Measurements from ENCODE around the gene ITFG1. TPM values are rescaled to one million over a fixed set of nuclear protein-coding genes. Genes with fewer than 3 reads are reported as not detected.
"Not testable (repeated sequence)": the region's sequence is repeated elsewhere in the genome, so short reads cannot be mapped to it uniquely, and the experiment has no call there.

ITFG1 gene
- total and polyA plus RNA-seq, 9 of the 15 experiments (the other 6 are each of a cell fraction or from before 2014, with no cell fraction given) = 17.1 to 83.5 (median 35.8) TPM

GRCh38 chr16:47358816-47359215 is 102.0 kb downstream of the ITFG1 start:
- H3K9me1 ChIP-seq (ENCODE audit: control insufficient read depth, insufficient read depth, low read length) = no peaks in the 10 kb centered on the region
- H4K20me1 ChIP-seq (replicated peaks; ENCODE audit: control insufficient read depth, insufficient read depth, low read length) = no peaks in the 10 kb centered on the region
- H3K4me3 ChIP-seq = no peak overlapping the region
- peaks cover 7% of the 10 kb centered on the region; the same call in 1 of the 3 replicates for H3K36me3 ChIP-seq (ENCODE audit: control insufficient read depth, insufficient read depth, low read length)
- H3K4me2 ChIP-seq (ENCODE audit: insufficient read depth, low read length) = no peak overlapping the region
- ChIA-PET POLR2A (no interaction called here), CTCF (ENCODE audit: low intra/inter-chr PET ratio) (no interaction called here)
- no peaks in the 10 kb centered on the region for H3K27me3 ChIP-seq (ENCODE audit: control insufficient read depth in 2 of 2, insufficient read depth in 2 of 2, low read length in 2 of 2)
- 78% methylated on average over 2 of the region's 2 CpGs for WGBS (ENCODE audit: insufficient coverage, low coverage, missing lambda C conversion rate)
- no TSS peak for BruUV-seq (replicated peaks)
- ATAC-seq (no peak), FAIRE-seq (no peak), DNase-seq (ENCODE audit: extremely low read depth in 1 of 4, low spot score in 3 of 4) (peak in 1 of 4 experiments; percentile 3)
- H2AFZ ChIP-seq (ENCODE audit: low read depth, low read length) = no peak overlapping the region
- H3K4me1 ChIP-seq (replicated peaks in 1 of 2; ENCODE audit: control insufficient read depth in 2 of 2, insufficient read depth in 2 of 2, low read length in 2 of 2) = no peaks in the 10 kb centered on the region
- H3K9me3 ChIP-seq (replicated peaks; ENCODE audit: control insufficient read depth, insufficient read depth, low read depth, low read length) = no peaks in the 10 kb centered on the region
- in situ Hi-C loops (cut with MboI) (no loop called here), intact Hi-C loops (cut with micrococcal nuclease) (no loop called here)
- TF ChIP-seq ZFP36 (IDR thresholded peaks at IDR 0.05; ENCODE audit: low read depth, low read length, partially characterized antibody) (peak; percentile 11), SRSF3 (IDR thresholded peaks at IDR 0.05; ENCODE audit: insufficient read depth, low read length) (no peak), FOSL1 (tag; conservative IDR thresholded peaks at IDR 0.05) (peak; percentile 68)
- H3K27ac ChIP-seq (ENCODE audit: extremely low read depth, low read depth, low read length) = no peak overlapping the region
- H3K79me2 ChIP-seq (ENCODE audit: control insufficient read depth, insufficient read depth, low read length) = no peaks in the 10 kb centered on the region
- no peak overlapping the region for H3K9ac ChIP-seq (ENCODE audit: insufficient read depth in 1 of 2, low read depth in 2 of 2, low read length in 2 of 2)

DNA sequence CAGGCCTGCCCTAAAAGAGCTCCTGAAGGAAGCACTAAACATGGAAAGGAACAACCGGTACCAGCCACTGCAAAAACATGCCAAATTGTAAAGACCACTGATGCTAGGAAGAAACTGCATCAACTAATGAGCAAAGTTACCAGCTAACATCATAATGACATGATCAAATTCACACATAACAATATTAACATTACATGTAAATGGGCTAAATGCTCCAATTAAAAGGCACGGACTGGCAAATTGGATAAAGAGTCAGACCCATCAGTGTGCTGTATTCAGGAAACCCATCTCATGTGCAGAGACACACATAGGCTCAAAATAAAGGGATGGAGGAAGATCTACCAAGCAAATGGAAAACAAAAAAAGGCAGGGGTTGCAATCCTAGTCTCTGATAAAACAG is 111.8 kb downstream of the ITFG1 start:
- ATAC-seq; H2AFZ ChIP-seq (ENCODE audit: low read depth, low read length); H3K9me1 ChIP-seq (ENCODE audit: control insufficient read depth, insufficient read depth, low read length); H3K79me2 ChIP-seq (ENCODE audit: control insufficient read depth, insufficient read depth, low read length); H3K27me3 ChIP-seq (ENCODE audit: control insufficient read depth in 2 of 2, insufficient read depth in 2 of 2, low read length in 2 of 2); CTCF ChIA-PET (ENCODE audit: low intra/inter-chr PET ratio); H3K4me1 ChIP-seq (replicated peaks in 1 of 2; ENCODE audit: control insufficient read depth in 2 of 2, insufficient read depth in 2 of 2, low read length in 2 of 2); H3K4me3 ChIP-seq; H3K9me3 ChIP-seq (replicated peaks; ENCODE audit: control insufficient read depth, insufficient read depth, low read depth, low read length); POLR2A ChIA-PET; H4K20me1 ChIP-seq (replicated peaks; ENCODE audit: control insufficient read depth, insufficient read depth, low read length); H3K27ac ChIP-seq (ENCODE audit: extremely low read depth, low read depth, low read length); H3K36me3 ChIP-seq (ENCODE audit: control insufficient read depth, insufficient read depth, low read length); DNase-seq (ENCODE audit: extremely low read depth in 1 of 4, low spot score in 3 of 4); BruUV-seq (replicated peaks); H3K9ac ChIP-seq (ENCODE audit: insufficient read depth in 1 of 2, low read depth in 2 of 2, low read length in 2 of 2); FAIRE-seq; intact Hi-C loops (cut with micrococcal nuclease); in situ Hi-C loops (cut with MboI); H3K4me2 ChIP-seq (ENCODE audit: insufficient read depth, low read length): not testable (repeated sequence)
- TF ChIP-seq ZNF354B (CRISPR knock-in tag; IDR thresholded peaks at IDR 0.05) = peak; percentile 93
- TF ChIP-seq ZNF507 (tag; conservative IDR thresholded peaks at IDR 0.05) = peak; percentile 98
- 75% methylated on average over 1 of the region's 2 CpGs for WGBS (ENCODE audit: insufficient coverage, low coverage, missing lambda C conversion rate)

GRCh38 chr16:47347021-47347696 is 113.7 kb downstream of the ITFG1 start:
- H3K9me1 ChIP-seq (ENCODE audit: control insufficient read depth, insufficient read depth, low read length); H3K9ac ChIP-seq (ENCODE audit: insufficient read depth in 1 of 2, low read depth in 2 of 2, low read length in 2 of 2); BruUV-seq (replicated peaks); ATAC-seq; in situ Hi-C loops (cut with MboI); H3K27ac ChIP-seq (ENCODE audit: extremely low read depth, low read depth, low read length); H3K27me3 ChIP-seq (ENCODE audit: control insufficient read depth in 2 of 2, insufficient read depth in 2 of 2, low read length in 2 of 2); FAIRE-seq; H3K79me2 ChIP-seq (ENCODE audit: control insufficient read depth, insufficient read depth, low read length); H3K4me1 ChIP-seq (replicated peaks in 1 of 2; ENCODE audit: control insufficient read depth in 2 of 2, insufficient read depth in 2 of 2, low read length in 2 of 2); H3K4me2 ChIP-seq (ENCODE audit: insufficient read depth, low read length); H4K20me1 ChIP-seq (replicated peaks; ENCODE audit: control insufficient read depth, insufficient read depth, low read length); DNase-seq (ENCODE audit: extremely low read depth in 1 of 4, low spot score in 3 of 4); H3K9me3 ChIP-seq (replicated peaks; ENCODE audit: control insufficient read depth, insufficient read depth, low read depth, low read length); H2AFZ ChIP-seq (ENCODE audit: low read depth, low read length); intact Hi-C loops (cut with micrococcal nuclease); H3K36me3 ChIP-seq (ENCODE audit: control insufficient read depth, insufficient read depth, low read length); POLR2A ChIA-PET; CTCF ChIA-PET (ENCODE audit: low intra/inter-chr PET ratio); H3K4me3 ChIP-seq: not testable (repeated sequence)
- 95% methylated on average over 23 of the region's 23 CpGs for WGBS (ENCODE audit: insufficient coverage, low coverage, missing lambda C conversion rate)
